ENCODE measurements around the gene EPS8L3. TPM values are rescaled to one million over a fixed set of nuclear protein-coding genes. Genes with fewer than 3 reads are reported as not detected.

The EPS8L3 gene
- total RNA-seq, 1 experiment from 2014 or later, result 46.6 TPM

DNA sequence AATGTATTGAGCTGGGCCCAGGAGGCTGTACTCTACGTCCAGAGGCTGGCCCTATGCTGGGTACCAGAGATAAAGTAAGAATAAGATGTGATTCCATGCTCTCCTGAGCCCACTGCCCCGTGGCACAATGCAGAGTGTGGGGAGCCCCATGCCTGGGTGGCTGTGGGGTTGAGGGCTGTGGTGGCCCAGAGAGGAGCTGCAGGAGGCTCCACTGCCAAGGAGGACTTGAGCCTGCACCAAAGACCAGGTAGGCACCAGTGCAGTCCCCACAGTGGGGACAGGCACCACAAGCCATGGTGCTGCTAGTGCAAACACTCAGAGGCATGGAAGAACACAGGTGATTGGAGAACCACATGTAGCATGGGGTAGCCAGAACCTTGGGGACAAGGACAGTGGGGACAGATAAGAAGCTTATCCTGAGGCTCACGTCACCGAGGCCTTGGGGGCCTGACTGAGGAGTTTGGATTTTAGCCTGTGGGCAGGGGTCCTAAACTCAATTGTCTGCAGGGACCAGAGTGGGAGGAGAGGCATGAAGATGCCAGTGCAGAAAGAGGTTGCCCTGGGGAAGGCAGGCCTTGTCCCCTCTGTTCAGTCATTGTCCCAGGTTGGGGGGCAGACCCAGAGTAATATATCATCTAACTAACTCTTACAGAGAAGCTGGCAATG lies 21.9 kb upstream of the EPS8L3 start:
- Mint-ChIP-seq H3K36me3 (ENCODE audit: insufficient read depth, unreplicated experiment) (no peaks in the 10 kb centered on the region), H3K4me3 (ENCODE audit: low read depth, unreplicated experiment) (no peak overlapping the region), H3K9me3 (ENCODE audit: low read depth, unreplicated experiment) (no peaks in the 10 kb centered on the region), H3K27me3 (ENCODE audit: unreplicated experiment) (no peaks in the 10 kb centered on the region), H3K4me1 (ENCODE audit: low read depth, unreplicated experiment) (peaks cover 50% of the 10 kb centered on the region), H3K27ac (ENCODE audit: unreplicated experiment) (no peak overlapping the region)
- TF ChIP-seq CTCF (IDR thresholded peaks at IDR 0.05; ENCODE audit: unreplicated experiment), result no peak
- DNase-seq, result no peak
- intact Hi-C loops (cut with micrococcal nuclease; ENCODE audit: unreplicated experiment), result loop anchor here (10.0 kb wide), 1 partner anchor 129 kb away; the partner anchor contains the start of gene CSF1
- CTCF ChIA-PET, result interaction anchor here (0.6 to 2.1 kb wide), 2 partner anchors 65 to 199 kb away, joined by 3 to 10 read pairs; partner anchors contain the start of gene AHCYL1
- BruUV-seq (replicated peaks), result no TSS peak

GRCh38 chr1:109784551-109785252 lies 21.0 kb upstream of the EPS8L3 start:
- Mint-ChIP-seq H3K36me3 (ENCODE audit: insufficient read depth, unreplicated experiment) (no peaks in the 10 kb centered on the region), H3K9me3 (ENCODE audit: low read depth, unreplicated experiment) (no peaks in the 10 kb centered on the region), H3K27ac (ENCODE audit: unreplicated experiment) (no peak overlapping the region), H3K4me3 (ENCODE audit: low read depth, unreplicated experiment) (no peak overlapping the region), H3K27me3 (ENCODE audit: unreplicated experiment) (no peaks in the 10 kb centered on the region), H3K4me1 (ENCODE audit: low read depth, unreplicated experiment) (peaks cover 50% of the 10 kb centered on the region)
- no TSS peak for BruUV-seq (replicated peaks)
- CTCF ChIA-PET, result interaction anchor here (0.6 to 2.1 kb wide), 2 partner anchors 64 to 200 kb away, joined by 3 to 10 read pairs; partner anchors contain the start of gene AHCYL1
- intact Hi-C loops (cut with micrococcal nuclease; ENCODE audit: unreplicated experiment), result loop anchor here (10.0 kb wide), 1 partner anchor 130 kb away; the partner anchor contains the start of gene CSF1
- no peak for DNase-seq
- no peak for TF ChIP-seq CTCF (IDR thresholded peaks at IDR 0.05; ENCODE audit: unreplicated experiment)

GRCh38 chr1:109783436-109783835 lies 19.7 kb upstream of the EPS8L3 start:
- CTCF ChIA-PET, result interaction anchor here (2.5 kb wide), 1 partner anchor 201 kb away, joined by 16 read pairs; the partner anchor contains the start of gene AHCYL1
- H3K36me3 Mint-ChIP-seq (ENCODE audit: insufficient read depth, unreplicated experiment), result no peaks in the 10 kb centered on the region
- H3K27ac Mint-ChIP-seq (ENCODE audit: unreplicated experiment), result peak overlapping the region; percentile 50
- no peaks in the 10 kb centered on the region for H3K9me3 Mint-ChIP-seq (ENCODE audit: low read depth, unreplicated experiment)
- H3K27me3 Mint-ChIP-seq (ENCODE audit: unreplicated experiment), result no peaks in the 10 kb centered on the region
- intact Hi-C loops (cut with micrococcal nuclease; ENCODE audit: unreplicated experiment), result loop anchor here (2.0 to 10.0 kb wide), 2 partner anchors 131 to 197 kb away; partner anchors contain the start of gene CSF1
- H3K4me1 Mint-ChIP-seq (ENCODE audit: low read depth, unreplicated experiment), result peaks cover 41% of the 10 kb centered on the region
- TF ChIP-seq CTCF (IDR thresholded peaks at IDR 0.05; ENCODE audit: unreplicated experiment), result no peak
- no TSS peak for BruUV-seq (replicated peaks)
- no peak overlapping the region for H3K4me3 Mint-ChIP-seq (ENCODE audit: low read depth, unreplicated experiment)
- peak; percentile 62 for DNase-seq

GRCh38 chr1:109782927-109783326 lies 19.2 kb upstream of the EPS8L3 start:
- peak overlapping the region; percentile 50 for H3K27ac Mint-ChIP-seq (ENCODE audit: unreplicated experiment)
- no peak for DNase-seq
- H3K9me3 Mint-ChIP-seq (ENCODE audit: low read depth, unreplicated experiment), result no peaks in the 10 kb centered on the region
- H3K4me3 Mint-ChIP-seq (ENCODE audit: low read depth, unreplicated experiment), result no peak overlapping the region
- intact Hi-C loops (cut with micrococcal nuclease; ENCODE audit: unreplicated experiment), result loop anchor here (2.0 to 10.0 kb wide), 2 partner anchors 132 to 198 kb away; partner anchors contain the start of gene CSF1
- BruUV-seq (replicated peaks), result no TSS peak
- H3K27me3 Mint-ChIP-seq (ENCODE audit: unreplicated experiment), result no peaks in the 10 kb centered on the region
- H3K4me1 Mint-ChIP-seq (ENCODE audit: low read depth, unreplicated experiment), result peaks cover 41% of the 10 kb centered on the region
- TF ChIP-seq CTCF (IDR thresholded peaks at IDR 0.05; ENCODE audit: unreplicated experiment), result no peak
- CTCF ChIA-PET, result interaction anchor here (2.5 kb wide), 1 partner anchor 202 kb away, joined by 16 read pairs; the partner anchor contains the start of gene AHCYL1
- no peaks in the 10 kb centered on the region for H3K36me3 Mint-ChIP-seq (ENCODE audit: insufficient read depth, unreplicated experiment)
